Naive B cell (primary cell): ENCODE data around the gene ARFGAP3. TPM values are rescaled to one million over a fixed set of nuclear protein-coding genes. Genes with fewer than 3 reads are reported as not detected.

Experiments
- ATAC-seq, 2 donors: fragments of 150-1000 bp; cut with Tn5 transposase; 2 replicates each; pipeline ENCODE4 v1.10.0; 2021; ENCODE audit warnings: low read depth in 2 of 2, mild to moderate bottlenecking in 2 of 2, moderate library complexity in 2 of 2
- DNase-seq: peaks from one replicate; pipeline ENCODE4 v3.0.0; 2022
- H3K27ac Mint-ChIP-seq, 6 donors: one replicate each; pipeline ENCODE4 v1.8.0; 2020 to 2022; ENCODE audit warnings: mild to moderate bottlenecking in 6 of 6, mixed read lengths in 6 of 6, moderate library complexity in 5 of 6, inconsistent platforms in 2 of 6
- H3K27me3 Mint-ChIP-seq, 3 donors: one replicate each; pipeline ENCODE4 v1.8.0; 2021 to 2022; ENCODE audit warnings: mixed read lengths in 3 of 3, mild to moderate bottlenecking in 1 of 3
- H3K36me3 Mint-ChIP-seq, 2 donors: one replicate each; pipeline ENCODE4 v1.8.0; 2020 to 2022; ENCODE audit warnings: mixed read lengths in 2 of 2, inconsistent platforms in 1 of 2, mild to moderate bottlenecking in 1 of 2
- H3K4me1 Mint-ChIP-seq, 3 donors: one replicate each; pipeline ENCODE4 v1.8.0; 2020 to 2022; ENCODE audit warnings: mixed read lengths in 3 of 3, inconsistent platforms in 1 of 3, mild to moderate bottlenecking in 1 of 3, moderate library complexity in 1 of 3
- H3K4me3 Mint-ChIP-seq, 8 donors: one replicate each; pipeline ENCODE4 v1.8.0; 2020 to 2022; ENCODE audit warnings: mild to moderate bottlenecking in 8 of 8, mixed read lengths in 8 of 8, moderate library complexity in 8 of 8, inconsistent platforms in 2 of 8
- H3K9me3 Mint-ChIP-seq, 7 donors: one replicate each; pipeline ENCODE4 v1.8.0; 2020 to 2022; ENCODE audit warnings: mixed read lengths in 7 of 7, mild to moderate bottlenecking in 5 of 7, inconsistent platforms in 2 of 7, moderate library complexity in 1 of 7
- polyA plus RNA-seq, 6 donors: library from polyadenylated mRNA; unstranded; fragments of 300-500 nt; fragmentation: Illumina TruSeq; gene quantifications; one replicate each; pipeline ENCODE4 v1.2.3, GENCODE V29; 2021; ENCODE audit warnings: low read depth in 6 of 6

ARFGAP3 gene
- polyA plus RNA-seq, 6 donors from 2014 or later: 24.2 to 48.6 (median 35.3) TPM

DNA sequence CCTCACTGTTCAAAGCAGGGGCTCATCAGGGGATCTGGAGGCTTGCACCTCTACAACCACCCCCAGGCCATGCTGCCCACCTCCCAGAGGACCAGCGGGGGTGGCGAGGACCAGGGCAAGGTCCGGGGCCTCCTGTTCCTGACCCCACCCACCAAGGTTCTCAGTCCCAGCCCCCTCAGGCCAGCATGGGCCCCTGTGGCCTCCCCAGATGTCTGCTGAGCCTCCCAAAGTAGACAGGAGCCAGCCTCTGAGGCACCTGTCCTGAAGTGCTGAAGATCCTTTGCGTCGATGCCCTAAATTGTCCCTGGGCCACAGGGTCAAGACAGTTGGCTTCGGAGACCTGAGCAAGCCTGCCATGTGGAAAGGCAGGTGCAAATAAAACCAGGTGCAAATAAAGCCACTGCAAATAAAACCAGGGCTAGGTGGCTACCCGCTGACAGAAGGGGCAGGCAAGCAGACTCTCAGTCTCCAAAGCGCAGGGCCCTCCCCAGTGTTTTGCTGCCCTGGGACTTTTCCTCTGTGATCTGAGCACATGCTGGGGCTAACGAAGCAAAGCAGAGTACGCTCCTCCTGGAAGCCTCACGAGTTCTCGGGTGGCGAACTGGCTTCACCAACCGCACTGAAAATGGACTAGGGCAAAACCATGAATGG, 22.4 kb upstream of the ARFGAP3 start:
- DNase-seq: no peak
- Mint-ChIP-seq H3K27ac (no peak overlapping the region), H3K9me3 (no peaks in the 10 kb centered on the region), H3K36me3 (peaks cover 9 to 13% of the 10 kb centered on the region in 2 donors), H3K4me3 (no peak overlapping the region), H3K27me3 (no peaks in the 10 kb centered on the region), H3K4me1 (peaks cover 0 to 3% (median 0%) of the 10 kb centered on the region in 3 donors)
- ATAC-seq: no peak

DNA sequence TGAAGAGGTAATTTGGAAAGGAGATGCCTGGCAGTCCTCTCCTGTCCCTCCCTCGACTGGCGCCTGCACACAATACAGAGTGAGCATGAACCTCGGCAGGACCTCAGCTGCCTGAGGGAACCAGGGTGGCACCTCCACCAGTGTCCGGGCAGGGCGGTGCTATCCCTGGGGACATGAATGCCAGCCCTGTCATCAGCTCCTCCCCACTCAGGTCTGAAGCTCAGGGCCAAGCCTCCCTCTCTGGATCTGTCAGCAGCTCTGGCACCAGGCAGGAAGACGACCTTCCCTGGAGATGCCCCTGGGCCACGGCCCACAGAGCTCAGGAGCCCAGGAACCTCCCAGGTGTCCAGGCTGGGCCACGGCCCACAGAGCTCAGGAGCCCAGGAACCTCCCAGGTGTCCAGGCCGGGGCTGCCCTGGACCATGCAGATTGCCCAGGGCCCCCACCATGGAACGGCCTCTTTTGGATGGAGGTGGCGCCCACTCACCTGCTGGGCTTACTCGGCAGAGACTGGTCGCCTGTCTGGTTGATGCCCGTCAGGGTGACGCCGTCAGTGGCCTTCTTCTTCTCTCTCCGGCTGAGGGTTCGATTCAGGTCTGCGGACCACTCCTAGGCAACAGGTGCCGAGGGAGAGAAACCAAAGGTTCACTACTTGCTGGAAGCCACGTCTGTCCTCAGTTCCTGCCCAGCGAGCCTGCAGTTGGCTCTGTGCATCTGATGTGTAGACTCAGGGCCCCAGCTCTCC, 21.7 kb upstream of the ARFGAP3 start:
- Mint-ChIP-seq H3K27me3 (no peaks in the 10 kb centered on the region), H3K4me1 (peaks cover 0 to 3% (median 0%) of the 10 kb centered on the region in 3 donors), H3K36me3 (peaks cover 9 to 13% of the 10 kb centered on the region in 2 donors), H3K9me3 (no peaks in the 10 kb centered on the region), H3K27ac (peak overlapping the region in 1 of 6 donors; percentile 39), H3K4me3 (no peak overlapping the region)
- DNase-seq (no peak), ATAC-seq (no peak)

DNA sequence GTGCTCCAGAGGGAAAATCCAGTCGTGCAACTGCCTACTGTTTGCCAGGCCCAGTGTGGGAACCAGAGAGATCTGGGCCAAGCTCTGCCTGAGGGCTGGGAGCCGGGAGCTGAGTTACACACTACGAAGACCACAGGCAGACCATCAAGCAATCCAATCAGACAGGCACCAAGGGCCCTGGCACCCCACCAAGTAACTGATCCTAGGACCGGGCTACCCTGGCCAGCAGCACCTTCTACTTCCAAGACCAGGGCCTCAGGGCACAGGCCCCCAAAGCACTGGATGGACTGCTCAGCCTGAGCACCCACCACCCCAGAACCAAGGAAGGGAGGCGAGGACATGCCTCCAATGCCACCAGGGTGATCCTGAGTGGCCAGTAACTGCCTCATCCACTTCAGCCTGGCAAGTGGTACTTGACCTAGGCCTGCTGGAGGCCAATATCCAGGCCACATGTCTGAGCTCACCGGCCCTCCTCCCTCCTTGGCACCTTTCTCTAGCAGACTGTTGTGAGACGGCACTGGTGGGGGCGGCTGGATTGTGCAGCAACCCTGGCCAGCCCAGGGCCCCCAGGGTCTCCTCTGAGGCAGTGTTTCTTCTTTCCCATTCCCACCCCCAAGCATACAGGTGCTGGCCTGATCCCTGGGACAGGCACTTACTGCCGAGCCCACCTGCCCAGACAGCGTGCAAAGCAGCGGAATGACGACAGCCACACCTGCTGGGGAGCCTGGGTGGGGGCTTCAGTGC, 20.7 kb upstream of the ARFGAP3 start:
- no peak overlapping the region for H3K27ac Mint-ChIP-seq
- H3K4me1 Mint-ChIP-seq: peaks cover 0 to 1% (median 0%) of the 10 kb centered on the region in 3 donors
- DNase-seq: no peak
- H3K36me3 Mint-ChIP-seq: peaks cover 1 to 13% of the 10 kb centered on the region in 2 donors
- H3K4me3 Mint-ChIP-seq: no peak overlapping the region
- ATAC-seq: no peak
- no peaks in the 10 kb centered on the region for H3K27me3 Mint-ChIP-seq
- no peaks in the 10 kb centered on the region for H3K9me3 Mint-ChIP-seq

DNA sequence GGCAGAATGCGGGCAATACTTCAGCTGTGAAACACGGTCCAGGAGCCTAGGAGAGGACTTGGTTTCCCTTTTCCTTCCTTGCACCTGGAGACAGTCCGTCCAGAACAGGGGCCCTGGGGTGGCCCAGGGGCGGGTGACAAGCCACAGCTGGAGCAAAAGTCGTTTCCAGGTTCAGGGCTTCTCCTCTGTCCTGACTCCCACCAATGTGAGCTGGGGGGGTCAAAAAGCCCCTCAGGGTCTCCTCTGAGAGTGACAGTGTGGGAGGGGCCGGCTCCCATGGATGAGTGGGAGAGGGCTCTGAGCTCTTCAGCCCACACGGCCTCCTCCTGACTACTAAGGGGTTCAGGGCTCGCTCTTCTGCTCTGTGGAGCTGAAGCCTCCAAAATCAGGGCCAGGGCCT, 20.1 kb upstream of the ARFGAP3 start:
- H3K9me3 Mint-ChIP-seq: no peaks in the 10 kb centered on the region
- H3K27me3 Mint-ChIP-seq: no peaks in the 10 kb centered on the region
- ATAC-seq (no peak), DNase-seq (no peak)
- H3K27ac Mint-ChIP-seq: no peak overlapping the region
- H3K36me3 Mint-ChIP-seq: peaks cover 0 to 13% of the 10 kb centered on the region in 2 donors
- no peak overlapping the region for H3K4me3 Mint-ChIP-seq
- no peaks in the 10 kb centered on the region for H3K4me1 Mint-ChIP-seq

DNA sequence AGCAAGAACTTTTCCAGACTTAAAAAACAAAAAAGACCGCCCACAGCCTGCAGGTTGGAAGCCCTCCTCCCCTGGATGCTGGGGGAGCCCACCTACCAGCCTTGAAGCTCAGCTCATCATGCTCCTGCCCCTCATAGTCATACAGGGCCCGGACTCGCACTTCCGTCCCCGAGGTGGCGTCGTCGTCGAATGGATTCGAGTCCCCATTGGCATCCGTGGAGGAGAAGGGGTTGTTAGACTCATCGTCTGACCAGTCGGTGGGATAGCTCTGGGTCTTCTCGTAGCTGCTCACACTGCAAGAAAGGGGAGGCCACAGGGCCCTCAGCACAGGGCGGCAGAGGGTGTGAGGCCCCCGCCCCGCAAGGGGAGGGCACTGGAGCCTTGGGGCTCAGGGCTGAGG, 19.0 kb upstream of the ARFGAP3 start:
- Mint-ChIP-seq H3K27me3 (no peaks in the 10 kb centered on the region), H3K9me3 (no peaks in the 10 kb centered on the region), H3K4me1 (no peaks in the 10 kb centered on the region), H3K36me3 (peaks cover 0 to 13% of the 10 kb centered on the region in 2 donors), H3K27ac (peak overlapping the region in 1 of 6 donors; percentile 77), H3K4me3 (no peak overlapping the region)
- ATAC-seq (no peak), DNase-seq (no peak)

DNA sequence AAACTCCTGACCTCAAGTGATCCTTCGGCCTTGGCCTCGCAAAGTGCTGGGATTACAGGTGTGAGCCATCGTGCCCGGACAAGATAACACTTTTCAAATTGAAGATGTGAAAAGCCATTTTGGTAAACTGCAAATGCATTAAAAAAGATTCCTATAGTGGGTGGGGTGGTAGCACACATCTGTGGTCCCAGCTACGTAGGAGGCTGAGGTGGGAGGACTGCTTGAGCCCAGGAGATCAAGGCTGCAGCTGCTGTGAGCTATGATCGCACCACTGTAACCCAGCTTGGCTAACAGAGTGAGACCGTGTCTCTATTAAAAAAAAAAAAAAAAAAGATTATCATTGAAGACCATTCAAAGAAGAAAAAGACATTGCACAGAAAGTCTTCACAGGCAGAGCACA, 16.9 kb upstream of the ARFGAP3 start:
- ATAC-seq (no peak), DNase-seq (no peak)
- no peaks in the 10 kb centered on the region for H3K27me3 Mint-ChIP-seq
- H3K36me3 Mint-ChIP-seq: peaks cover 0 to 13% of the 10 kb centered on the region in 2 donors
- no peak overlapping the region for H3K4me3 Mint-ChIP-seq
- H3K9me3 Mint-ChIP-seq: no peaks in the 10 kb centered on the region
- peaks cover 0 to 3% (median 0%) of the 10 kb centered on the region in 3 donors for H3K4me1 Mint-ChIP-seq
- H3K27ac Mint-ChIP-seq: peak overlapping the region in 1 of 6 donors; percentile 38

DNA sequence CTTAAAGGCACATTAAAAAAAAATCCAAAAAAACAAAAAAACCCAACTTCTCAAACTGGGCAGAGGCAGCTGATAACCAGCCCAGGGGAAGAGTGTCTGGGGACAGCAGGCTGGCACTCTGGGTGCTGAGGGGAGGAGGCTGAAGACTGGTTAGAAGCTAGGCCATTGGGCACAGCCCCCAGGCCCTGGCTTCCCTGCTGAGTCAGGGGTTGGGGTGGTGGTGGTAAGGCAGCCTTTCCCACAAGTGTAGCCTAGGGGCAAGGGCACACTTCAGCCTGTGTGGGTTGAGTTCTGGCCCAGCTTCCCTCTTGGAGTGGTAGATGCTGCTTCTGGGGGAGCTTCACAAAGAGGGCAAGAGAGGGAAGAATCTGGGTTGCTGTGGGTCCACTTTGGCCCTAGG, 16.3 kb upstream of the ARFGAP3 start:
- no peak for ATAC-seq
- H3K27ac Mint-ChIP-seq: peak overlapping the region in 3 of 6 donors; percentile 19 to 58 (median 33)
- H3K9me3 Mint-ChIP-seq: no peaks in the 10 kb centered on the region
- H3K36me3 Mint-ChIP-seq: peaks cover 0 to 13% of the 10 kb centered on the region in 2 donors
- no peak for DNase-seq
- no peak overlapping the region for H3K4me3 Mint-ChIP-seq
- H3K4me1 Mint-ChIP-seq: peaks cover 0 to 3% (median 0%) of the 10 kb centered on the region in 3 donors
- H3K27me3 Mint-ChIP-seq: no peaks in the 10 kb centered on the region

DNA sequence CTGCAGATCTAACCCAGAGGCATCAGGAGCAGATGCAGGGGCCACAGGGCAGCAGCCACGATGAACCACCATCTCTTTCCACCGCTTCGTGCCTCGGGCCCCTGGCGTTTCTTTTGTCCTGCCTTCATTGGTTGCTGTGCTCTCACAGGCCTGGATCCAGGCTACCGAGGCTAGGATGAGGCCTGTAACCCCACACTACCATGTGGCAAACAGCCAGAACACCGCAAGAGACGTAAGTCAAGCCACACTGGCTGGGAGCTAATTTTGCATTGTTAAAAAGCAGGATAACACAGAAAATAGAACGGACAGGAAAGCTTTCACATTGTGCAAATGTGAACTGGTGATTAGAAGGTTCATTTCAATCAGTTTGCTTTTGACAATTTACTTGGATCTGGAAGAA, 15.7 kb upstream of the ARFGAP3 start:
- Mint-ChIP-seq H3K9me3 (no peaks in the 10 kb centered on the region), H3K36me3 (peaks cover 0 to 13% of the 10 kb centered on the region in 2 donors), H3K27me3 (no peaks in the 10 kb centered on the region), H3K27ac (peak overlapping the region in 2 of 6 donors; percentile 34 to 58), H3K4me3 (no peak overlapping the region), H3K4me1 (peaks cover 1 to 5% (median 2%) of the 10 kb centered on the region in 3 donors)
- ATAC-seq: no peak
- DNase-seq: no peak

DNA sequence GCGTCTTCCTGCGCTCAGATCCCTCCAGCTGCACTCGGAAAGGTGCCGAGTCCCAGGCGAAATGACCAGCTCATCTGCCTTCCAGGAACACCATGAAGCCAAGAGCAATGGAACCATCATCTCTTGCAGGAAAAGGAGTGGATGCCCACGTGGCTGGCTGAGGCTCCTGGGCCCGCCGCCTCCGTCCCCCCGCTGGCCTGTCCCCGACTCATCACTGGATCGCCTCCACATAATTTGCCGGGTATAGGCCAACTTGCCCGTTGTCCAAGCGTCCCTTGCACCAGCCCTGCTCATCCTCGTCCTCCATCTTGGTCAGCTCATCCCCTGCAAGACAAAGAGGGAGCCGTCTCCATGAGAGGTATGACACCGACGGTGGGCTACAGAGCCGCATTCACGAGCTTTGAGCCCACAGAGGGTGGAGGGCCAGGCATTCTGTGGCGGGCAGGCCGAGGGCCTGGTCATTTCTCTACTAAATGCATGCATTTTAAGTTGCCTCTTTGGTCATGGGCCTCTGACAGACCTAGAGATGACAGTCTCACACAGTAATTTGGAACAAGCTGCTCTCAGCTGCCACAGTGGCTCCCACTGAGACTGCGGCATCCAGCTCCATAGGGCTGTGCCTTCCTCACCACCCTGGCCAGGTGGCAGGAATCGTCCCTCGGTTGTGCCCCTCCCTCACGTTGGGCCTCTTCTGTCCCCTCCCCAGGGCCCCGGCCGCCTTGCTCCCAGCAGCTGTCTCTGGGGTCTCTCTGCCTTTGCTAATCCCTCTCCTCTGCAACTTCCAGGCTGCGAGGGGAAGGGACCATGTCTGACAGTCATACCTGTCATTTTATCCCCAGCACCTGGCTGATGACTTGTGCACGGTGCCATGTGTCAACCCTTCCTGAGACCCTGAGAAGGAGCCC, 14.3 kb upstream of the ARFGAP3 start:
- Mint-ChIP-seq H3K4me3 (no peak overlapping the region), H3K27ac (peak overlapping the region in 1 of 6 donors; percentile 51), H3K9me3 (no peaks in the 10 kb centered on the region), H3K4me1 (peaks cover 4 to 8% (median 7%) of the 10 kb centered on the region in 3 donors), H3K27me3 (no peaks in the 10 kb centered on the region), H3K36me3 (peaks cover 0 to 2% of the 10 kb centered on the region in 2 donors)
- ATAC-seq (no peak), DNase-seq (no peak)

DNA sequence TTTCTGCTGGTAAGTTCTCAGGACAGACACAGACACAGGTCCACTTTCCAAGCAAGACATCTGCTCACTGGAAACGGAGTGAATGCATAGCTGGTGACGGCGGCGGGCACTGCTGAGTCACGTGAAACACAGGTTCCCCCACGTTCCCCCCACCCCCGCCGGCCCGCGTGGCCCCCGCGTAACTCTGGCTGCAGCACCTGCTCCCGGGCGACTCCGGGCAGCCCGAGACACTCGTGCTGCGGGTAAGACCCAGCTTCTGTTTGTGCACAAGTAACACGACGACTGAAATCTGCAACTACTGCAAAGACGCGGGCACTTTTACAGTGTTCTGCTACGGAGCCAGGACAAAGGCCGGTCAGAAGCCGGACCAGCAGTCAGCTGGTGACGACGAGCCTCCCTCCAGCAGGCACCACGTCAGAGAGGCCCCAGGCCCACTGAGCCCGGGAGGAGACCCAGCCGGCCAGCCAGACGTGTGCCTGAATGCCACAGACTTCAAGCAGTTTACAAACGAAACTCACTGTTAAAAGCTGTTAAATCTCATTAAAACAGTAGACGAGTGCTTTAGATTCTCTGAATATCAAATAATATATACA, 12.9 kb upstream of the ARFGAP3 start:
- no peak for ATAC-seq
- Mint-ChIP-seq H3K4me1 (peaks cover 4 to 13% (median 9%) of the 10 kb centered on the region in 3 donors), H3K27ac (peak overlapping the region in 1 of 6 donors; percentile 15), H3K9me3 (peaks cover 0 to under 1% (median 0%) of the 10 kb centered on the region in 7 donors), H3K36me3 (peaks cover 0 to under 1% of the 10 kb centered on the region in 2 donors), H3K27me3 (no peaks in the 10 kb centered on the region), H3K4me3 (no peak overlapping the region)
- no peak for DNase-seq

DNA sequence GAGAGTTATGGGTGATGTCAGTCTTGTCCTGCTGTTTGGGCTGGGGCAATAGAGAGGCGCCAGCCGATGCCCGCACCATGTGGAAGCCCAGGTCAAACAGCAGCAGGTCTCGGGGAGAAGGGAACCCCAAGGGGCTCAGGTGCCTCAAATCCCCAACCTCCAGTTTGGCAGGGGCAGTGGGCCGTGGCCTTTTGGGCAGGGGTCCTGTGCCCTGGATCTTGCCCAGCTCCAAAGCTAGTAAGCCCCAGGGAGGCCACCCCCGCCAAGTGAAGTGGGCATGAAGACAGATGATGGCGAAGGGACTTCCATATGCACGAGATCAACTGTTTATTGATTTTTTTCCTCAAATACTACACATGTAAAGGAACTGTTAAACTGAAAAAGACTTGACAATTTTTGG, 12.4 kb upstream of the ARFGAP3 start:
- Mint-ChIP-seq H3K36me3 (peaks cover 0 to 6% of the 10 kb centered on the region in 2 donors), H3K27me3 (no peaks in the 10 kb centered on the region), H3K27ac (peak overlapping the region in 1 of 6 donors; percentile 15), H3K4me1 (peaks cover 8 to 19% (median 13%) of the 10 kb centered on the region in 3 donors), H3K4me3 (no peak overlapping the region), H3K9me3 (peaks cover 0 to 5% (median 0%) of the 10 kb centered on the region in 7 donors)
- no peak for ATAC-seq
- DNase-seq: no peak

DNA sequence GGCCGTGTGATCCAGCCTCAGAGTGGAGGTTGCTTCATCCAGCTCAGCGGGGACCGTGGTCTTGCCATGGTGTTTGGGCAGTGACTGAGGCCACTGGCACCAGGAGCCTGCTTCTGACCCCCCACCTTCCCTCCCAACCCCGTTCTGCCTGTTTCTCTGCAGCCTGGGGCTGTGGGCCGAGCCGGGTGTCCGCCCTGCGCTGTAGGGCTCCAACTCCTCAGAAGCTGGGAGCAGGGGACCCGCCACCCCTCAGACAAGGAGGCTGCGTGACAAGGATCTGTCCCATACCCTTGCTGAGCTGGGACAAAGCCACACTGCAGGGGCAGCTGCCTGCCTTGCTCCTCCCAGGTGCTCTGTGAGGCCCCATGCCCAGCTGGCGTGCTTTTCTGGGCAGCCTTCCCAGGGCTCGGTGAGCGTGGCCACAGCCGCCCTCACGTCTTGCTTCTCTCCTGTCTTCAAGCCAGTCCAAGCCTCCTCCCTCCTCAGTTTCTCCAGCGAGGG, 11.7 kb upstream of the ARFGAP3 start:
- peaks cover 0 to 6% (median under 1%) of the 10 kb centered on the region in 7 donors for H3K9me3 Mint-ChIP-seq
- no peaks in the 10 kb centered on the region for H3K27me3 Mint-ChIP-seq
- no peak overlapping the region for H3K4me3 Mint-ChIP-seq
- no peak overlapping the region for H3K27ac Mint-ChIP-seq
- H3K36me3 Mint-ChIP-seq: peaks cover 0 to 6% of the 10 kb centered on the region in 2 donors
- ATAC-seq (no peak), DNase-seq (no peak)
- H3K4me1 Mint-ChIP-seq: peaks cover 8 to 24% (median 13%) of the 10 kb centered on the region in 3 donors
